ENCODE measurements around the gene ATF6. TPM values are rescaled to one million over a fixed set of nuclear protein-coding genes. Genes with fewer than 3 reads are reported as not detected.

The ATF6 gene
- total RNA-seq, 1 experiment from 2014 or later, result 10.6 TPM

DNA sequence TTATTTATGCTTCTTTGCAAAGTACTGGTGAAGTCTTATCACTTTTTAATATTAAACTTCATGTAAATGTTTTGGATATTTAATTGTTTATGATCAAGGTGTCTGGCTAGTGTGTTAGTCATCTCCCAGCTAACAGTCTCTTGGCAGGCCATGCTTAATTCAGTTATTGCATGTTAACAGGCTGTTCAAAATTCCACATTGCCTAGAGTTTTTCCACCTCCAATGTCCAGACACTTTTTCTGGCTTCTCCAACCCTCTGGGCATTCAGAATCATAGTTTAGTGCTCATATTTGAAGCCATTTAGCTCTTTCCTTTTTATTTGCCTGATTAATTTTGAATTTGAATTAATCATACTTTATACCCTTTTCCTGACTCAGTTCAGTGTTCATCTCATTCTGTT, 188.3 kb downstream of the ATF6 start (continued):
- TF ChIP-seq ZNF532 (CRISPR knock-in tag; IDR thresholded peaks at IDR 0.05; ENCODE audit: borderline replicate concordance), result no peak
- TF ChIP-seq JUN (CRISPR knock-in tag; IDR thresholded peaks at IDR 0.05), result no peak
- no peak for TF ChIP-seq GABPB1 (CRISPR knock-in tag; IDR thresholded peaks at IDR 0.05)
- no peak for TF ChIP-seq TEAD1 (CRISPR knock-in tag; IDR thresholded peaks at IDR 0.05)
- TF ChIP-seq GRHL2 (CRISPR knock-in tag; IDR thresholded peaks at IDR 0.05; ENCODE audit: insufficient replicate concordance, severe bottlenecking), result no peak
- no peak for TF ChIP-seq ZNF317 (CRISPR knock-in tag; IDR thresholded peaks at IDR 0.05; ENCODE audit: borderline replicate concordance, low read depth)
- no peak for TF ChIP-seq SOX15 (CRISPR knock-in tag; IDR thresholded peaks at IDR 0.05)
- no peak for TF ChIP-seq ESRRA (CRISPR knock-in tag; IDR thresholded peaks at IDR 0.05; ENCODE audit: borderline replicate concordance)
- TF ChIP-seq NR2C2 (CRISPR knock-in tag; IDR thresholded peaks at IDR 0.05), result no peak

- Mint-ChIP-seq H3K36me3 (peaks cover 2% of the 10 kb centered on the region; the same call in 1 of the 2 replicates), H3K27me3 (ENCODE audit: low read depth) (no peaks in the 10 kb centered on the region), H3K9me3 (no peaks in the 10 kb centered on the region), H3K27ac (no peak overlapping the region), H3K4me3 (no peak overlapping the region), H3K4me1 (peaks cover 6% of the 10 kb centered on the region)
- DNase-seq (ENCODE audit: low spot score), result no peak
- CTCF ChIA-PET, result no interaction called here
- POLR2A ChIA-PET, result no interaction called here
- no peak for TF ChIP-seq CBFB (CRISPR knock-in tag; IDR thresholded peaks at IDR 0.05; ENCODE audit: low read depth)
- no peak for TF ChIP-seq E2F4 (CRISPR knock-in tag; IDR thresholded peaks at IDR 0.05; ENCODE audit: borderline replicate concordance, low read depth)
- no peak for TF ChIP-seq ZNF396 (CRISPR knock-in tag; IDR thresholded peaks at IDR 0.05; ENCODE audit: borderline replicate concordance)
- no peak for TF ChIP-seq MLX (CRISPR knock-in tag; IDR thresholded peaks at IDR 0.05)
- TF ChIP-seq, protein P1, sequence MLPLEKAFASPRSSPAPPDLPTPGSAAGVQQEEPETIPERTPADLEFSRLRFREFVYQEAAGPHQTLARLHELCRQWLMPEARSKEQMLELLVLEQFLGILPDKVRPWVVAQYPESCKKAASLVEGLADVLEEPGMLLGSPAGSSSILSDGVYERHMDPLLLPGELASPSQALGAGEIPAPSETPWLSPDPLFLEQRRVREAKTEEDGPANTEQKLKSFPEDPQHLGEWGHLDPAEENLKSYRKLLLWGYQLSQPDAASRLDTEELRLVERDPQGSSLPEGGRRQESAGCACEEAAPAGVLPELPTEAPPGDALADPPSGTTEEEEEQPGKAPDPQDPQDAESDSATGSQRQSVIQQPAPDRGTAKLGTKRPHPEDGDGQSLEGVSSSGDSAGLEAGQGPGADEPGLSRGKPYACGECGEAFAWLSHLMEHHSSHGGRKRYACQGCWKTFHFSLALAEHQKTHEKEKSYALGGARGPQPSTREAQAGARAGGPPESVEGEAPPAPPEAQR (CRISPR knock-in tag; IDR thresholded peaks at IDR 0.05), result no peak
- no peak for TF ChIP-seq CTCF (IDR thresholded peaks at IDR 0.05)
- TF ChIP-seq NR2C2 (CRISPR knock-in tag; IDR thresholded peaks at IDR 0.05), result no peak
- TF ChIP-seq ZBTB21 (CRISPR knock-in tag; IDR thresholded peaks at IDR 0.05; ENCODE audit: borderline replicate concordance), result no peak
- no peak for TF ChIP-seq TEAD1 (CRISPR knock-in tag; IDR thresholded peaks at IDR 0.05)
- TF ChIP-seq NFYB (CRISPR knock-in tag; conservative IDR thresholded peaks at IDR 0.05; ENCODE audit: low read depth), result no peak
- no peak for TF ChIP-seq ZNF138 (CRISPR knock-in tag; conservative IDR thresholded peaks at IDR 0.05)
- TF ChIP-seq NFE2L1 (CRISPR knock-in tag; IDR thresholded peaks at IDR 0.05), result no peak
- no peak for TF ChIP-seq ZNF423 (CRISPR knock-in tag; IDR thresholded peaks at IDR 0.05)
- ATAC-seq, result no peak
These were observed 189.5 kb downstream of the ATF6 start for GRCh38 chr1:161955606-161956005.

Measured in WTC11 (cell line).